Activated CD4-positive, alpha-beta memory T cell treated with anti-CD3 and anti-CD28 coated beads for 36 hours (primary cell): Measurements from ENCODE around the gene SLC41A1. TPM values are rescaled to one million over a fixed set of nuclear protein-coding genes. Genes with fewer than 3 reads are reported as not detected.
A peak's percentile ranks its signal among the peaks of the same experiment; 100 is the strongest.

Experiments used
- CTCF ChIA-PET: fragments of 350-600 bp; sonication (Branson Sonifier 250); formaldehyde crosslinking; loops from one replicate; lab custom pipeline; 2021; ENCODE audit warnings: antibody characterized with exemption, inconsistent platforms; lab: Charles Lee
- POLR2A ChIA-PET: fragments of 350-600 bp; sonication (Branson Sonifier 250); formaldehyde crosslinking; loops from one replicate; lab custom pipeline; 2021; ENCODE audit warnings: antibody characterized with exemption; lab: Charles Lee
- DNase-seq: peaks from one replicate; pipeline ENCODE4 v3.0.0-alpha.2; 2020
- H3K27ac Mint-ChIP-seq: one replicate; pipeline ENCODE4 v1.8.0; 2021; ENCODE audit warnings: mixed read lengths
- H3K27me3 Mint-ChIP-seq: one replicate; pipeline ENCODE4 v1.8.0; 2021; ENCODE audit warnings: mixed read lengths
- H3K36me3 Mint-ChIP-seq: one replicate; pipeline ENCODE4 v1.8.0; 2021; ENCODE audit warnings: mixed read lengths
- H3K4me1 Mint-ChIP-seq: one replicate; pipeline ENCODE4 v1.8.0; 2021; ENCODE audit warnings: low read depth, mixed read lengths
- H3K4me3 Mint-ChIP-seq: one replicate; pipeline ENCODE4 v1.8.0; 2021; ENCODE audit warnings: mild to moderate bottlenecking, mixed read lengths
- H3K9me3 Mint-ChIP-seq: one replicate; pipeline ENCODE4 v1.8.0; 2021; ENCODE audit warnings: mixed read lengths
- intact Hi-C: fragments of 100-400 bp; cut with micrococcal nuclease; formaldehyde crosslinking; loops from one replicate; pipeline ENCODE4 v1.15.1; 2023
- total RNA-seq, 2 experiments: library from RNA; stranded (reverse); gene quantifications; one replicate each; pipeline ENCODE4 v1.2.3, GENCODE V29; 2021

SLC41A1 gene
- total RNA-seq, 2 experiments from 2014 or later = 34.9 to 35.0 TPM

GRCh38 chr1:205785446-205785845 is 27.6 kb downstream of the SLC41A1 start:
- H3K4me1 Mint-ChIP-seq = peaks cover 9% of the 10 kb centered on the region
- H3K4me3 Mint-ChIP-seq = no peak overlapping the region
- H3K36me3 Mint-ChIP-seq = peaks cover 2% of the 10 kb centered on the region
- ChIA-PET POLR2A (no interaction called here), CTCF (interaction anchor here (1.6 to 13.1 kb wide), 2 partner anchors 74 to 193 kb away, joined by 5 to 230 read pairs; no protein-coding TSS in a partner anchor)
- H3K9me3 Mint-ChIP-seq = no peaks in the 10 kb centered on the region
- intact Hi-C loops = no loop called here
- no peak for DNase-seq
- H3K27ac Mint-ChIP-seq = no peak overlapping the region
- no peaks in the 10 kb centered on the region for H3K27me3 Mint-ChIP-seq

GRCh38 chr1:205783904-205784303 is 29.1 kb downstream of the SLC41A1 start:
- no peak overlapping the region for H3K27ac Mint-ChIP-seq
- DNase-seq = no peak
- no peaks in the 10 kb centered on the region for H3K9me3 Mint-ChIP-seq
- H3K4me3 Mint-ChIP-seq = no peak overlapping the region
- ChIA-PET CTCF (no interaction called here), POLR2A (no interaction called here)
- no peaks in the 10 kb centered on the region for H3K27me3 Mint-ChIP-seq
- peaks cover 9% of the 10 kb centered on the region for H3K4me1 Mint-ChIP-seq
- no peaks in the 10 kb centered on the region for H3K36me3 Mint-ChIP-seq
- intact Hi-C loops = no loop called here

DNA sequence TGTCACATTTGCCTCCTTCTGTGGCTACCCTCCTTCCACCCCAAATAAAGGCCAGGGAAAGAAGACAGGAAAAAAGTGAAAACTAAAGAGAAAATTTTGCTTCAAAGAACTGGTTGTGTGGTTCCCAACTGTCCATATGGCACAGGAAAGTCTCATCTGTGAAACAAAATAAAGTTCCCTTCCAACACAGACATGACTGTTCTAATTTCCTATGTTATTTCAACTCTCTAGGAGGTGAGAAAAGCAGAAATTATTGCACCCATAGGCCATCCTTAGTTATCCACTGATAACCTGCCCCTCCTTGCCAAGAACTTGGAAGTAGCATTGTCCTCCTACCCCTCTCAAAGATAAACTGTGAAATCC is 29.6 kb downstream of the SLC41A1 start:
- Mint-ChIP-seq H3K9me3 (no peaks in the 10 kb centered on the region), H3K27ac (no peak overlapping the region), H3K27me3 (no peaks in the 10 kb centered on the region), H3K4me3 (no peak overlapping the region), H3K4me1 (peaks cover 9% of the 10 kb centered on the region), H3K36me3 (no peaks in the 10 kb centered on the region)
- intact Hi-C loops = no loop called here
- CTCF ChIA-PET = interaction anchor here (2.0 kb wide), 1 partner anchor 124 kb away, joined by 8 read pairs; no protein-coding TSS in a partner anchor
- no peak for DNase-seq
- POLR2A ChIA-PET = no interaction called here

DNA sequence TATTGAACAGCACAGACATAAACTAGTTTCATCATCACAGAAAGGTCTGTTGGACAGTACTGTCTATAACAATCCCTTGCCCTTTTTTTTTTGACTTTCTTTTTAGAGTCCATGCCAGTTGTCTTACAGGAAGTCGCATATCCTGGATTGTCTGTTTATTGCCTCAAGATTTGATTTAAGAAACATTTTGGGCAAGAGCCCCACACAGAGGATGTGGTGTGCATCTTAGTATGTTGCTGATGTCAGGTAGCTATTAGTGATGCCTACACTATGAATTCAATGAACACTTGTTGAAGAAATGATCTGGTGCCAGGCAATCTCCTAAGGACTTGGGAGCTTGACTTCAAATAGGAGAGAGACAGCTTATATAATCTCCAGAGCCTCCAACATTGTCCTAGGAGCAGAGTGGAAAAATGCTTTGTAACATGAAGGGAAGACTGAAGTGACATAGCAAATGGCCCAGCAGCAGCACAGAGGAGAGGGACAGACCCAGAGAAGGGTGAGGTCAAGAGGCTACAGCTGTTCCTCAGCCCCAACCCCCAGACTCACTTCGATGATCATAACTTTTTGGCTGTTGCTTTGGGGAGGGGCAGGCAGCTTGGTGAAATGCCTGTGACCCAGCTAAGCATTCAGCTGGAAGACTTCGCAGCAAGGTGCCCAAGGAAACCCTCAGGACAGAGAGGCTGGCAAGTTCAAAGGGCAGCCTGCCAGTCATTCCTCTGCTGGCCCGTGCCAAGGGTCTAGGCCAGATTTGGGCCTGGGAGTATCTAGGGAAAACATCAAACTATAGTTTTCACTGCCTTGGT is 30.2 kb downstream of the SLC41A1 start:
- POLR2A ChIA-PET = interaction anchor here (1.2 kb wide), 1 partner anchor 22 kb away, joined by 4 read pairs; no protein-coding TSS in a partner anchor

GRCh38 chr1:205780335-205780734 is 32.7 kb downstream of the SLC41A1 start:
- Mint-ChIP-seq H3K4me3 (no peak overlapping the region), H3K27ac (no peak overlapping the region), H3K27me3 (no peaks in the 10 kb centered on the region), H3K36me3 (no peaks in the 10 kb centered on the region), H3K9me3 (no peaks in the 10 kb centered on the region), H3K4me1 (peaks cover 21% of the 10 kb centered on the region)
- ChIA-PET POLR2A (no interaction called here), CTCF (interaction anchor here (1.0 kb wide), 1 partner anchor 188 kb away, joined by 4 read pairs; no protein-coding TSS in a partner anchor)
- DNase-seq = no peak
- intact Hi-C loops = no loop called here

More for the DNA sequence above, 30.2 kb downstream of the SLC41A1 start:
- no peak overlapping the region for H3K4me3 Mint-ChIP-seq
- intact Hi-C loops = loop anchor here (1.0 kb wide), 1 partner anchor 72 kb away; no protein-coding TSS in a partner anchor
- peaks cover 9% of the 10 kb centered on the region for H3K4me1 Mint-ChIP-seq
- H3K27me3 Mint-ChIP-seq = no peaks in the 10 kb centered on the region
- no peaks in the 10 kb centered on the region for H3K36me3 Mint-ChIP-seq
- H3K27ac Mint-ChIP-seq = no peak overlapping the region
- CTCF ChIA-PET = interaction anchor here (0.9 to 2.0 kb wide), 6 partner anchors 9 to 195 kb away, joined by 3 to 10 read pairs (median 4); no protein-coding TSS in a partner anchor
- H3K9me3 Mint-ChIP-seq = no peaks in the 10 kb centered on the region
- DNase-seq = no peak

- H3K27me3 Mint-ChIP-seq = no peaks in the 10 kb centered on the region
- DNase-seq = no peak
- no peaks in the 10 kb centered on the region for H3K9me3 Mint-ChIP-seq
- no peaks in the 10 kb centered on the region for H3K36me3 Mint-ChIP-seq
- H3K4me3 Mint-ChIP-seq = no peak overlapping the region
- intact Hi-C loops = loop anchor here (10.0 kb wide), 2 partner anchors 463 to 653 kb away; partner anchors contain the start of gene RBBP5
- POLR2A ChIA-PET = no interaction called here
- peaks cover 36% of the 10 kb centered on the region for H3K4me1 Mint-ChIP-seq
- no peak overlapping the region for H3K27ac Mint-ChIP-seq
- CTCF ChIA-PET = interaction anchor here (1.6 kb wide), 1 partner anchor 199 kb away, joined by 3 read pairs; no protein-coding TSS in a partner anchor
These were observed 35.0 kb downstream of the SLC41A1 start for GRCh38 chr1:205777994-205778393.

- peak overlapping the region; percentile 84 for H3K4me3 Mint-ChIP-seq
- POLR2A ChIA-PET = interaction anchor here (1.5 to 2.8 kb wide), 2 partner anchors 11 to 27 kb away, joined by 3 to 25 read pairs; partner anchors contain the start of gene NUCKS1
- H3K27ac Mint-ChIP-seq = peak overlapping the region; percentile 94
- CTCF ChIA-PET = interaction anchor here (0.8 to 1.2 kb wide), 2 partner anchors 118 to 202 kb away, joined by 4 to 5 read pairs; no protein-coding TSS in a partner anchor
- H3K9me3 Mint-ChIP-seq = no peaks in the 10 kb centered on the region
- H3K27me3 Mint-ChIP-seq = no peaks in the 10 kb centered on the region
- DNase-seq = no peak
- intact Hi-C loops = loop anchor here (1.0 to 10.0 kb wide), 6 partner anchors 25 to 651 kb away; partner anchors contain the start of genes NUCKS1, RBBP5 and SLC41A1
- peaks cover 48% of the 10 kb centered on the region for H3K4me1 Mint-ChIP-seq
- H3K36me3 Mint-ChIP-seq = peaks cover 4% of the 10 kb centered on the region
These were observed 37.3 kb downstream of the SLC41A1 start for GRCh38 chr1:205775717-205776056.

- intact Hi-C loops = loop anchor here (1.0 to 10.0 kb wide), 6 partner anchors 25 to 650 kb away; partner anchors contain the start of genes NUCKS1, RBBP5 and SLC41A1
- Mint-ChIP-seq H3K36me3 (peaks cover 9% of the 10 kb centered on the region), H3K4me3 (peak within 1 kb of the TSS; percentile 84), H3K27me3 (no peaks in the 10 kb centered on the region), H3K27ac (peak within 1 kb of the TSS; percentile 94), H3K9me3 (no peaks in the 10 kb centered on the region), H3K4me1 (peaks cover 52% of the 10 kb centered on the region)
- ChIA-PET POLR2A (interaction anchor here (0.9 to 2.8 kb wide), 4 partner anchors 11 to 28 kb away, joined by 3 to 25 read pairs (median 3); partner anchors contain the start of gene NUCKS1), CTCF (interaction anchor here (1.2 to 3.3 kb wide), 3 partner anchors 64 to 202 kb away, joined by 5 to 16 read pairs (median 7); no protein-coding TSS in a partner anchor)
- peak; percentile 91 for DNase-seq
These were observed 37.8 kb downstream of the SLC41A1 start, which contains the start of gene RAB29 for GRCh38 chr1:205775015-205775716. Gene RAB29 (minus strand): TSS chr1:205775482. CDS start chr1:205774956, 526 bp downstream.

DNA sequence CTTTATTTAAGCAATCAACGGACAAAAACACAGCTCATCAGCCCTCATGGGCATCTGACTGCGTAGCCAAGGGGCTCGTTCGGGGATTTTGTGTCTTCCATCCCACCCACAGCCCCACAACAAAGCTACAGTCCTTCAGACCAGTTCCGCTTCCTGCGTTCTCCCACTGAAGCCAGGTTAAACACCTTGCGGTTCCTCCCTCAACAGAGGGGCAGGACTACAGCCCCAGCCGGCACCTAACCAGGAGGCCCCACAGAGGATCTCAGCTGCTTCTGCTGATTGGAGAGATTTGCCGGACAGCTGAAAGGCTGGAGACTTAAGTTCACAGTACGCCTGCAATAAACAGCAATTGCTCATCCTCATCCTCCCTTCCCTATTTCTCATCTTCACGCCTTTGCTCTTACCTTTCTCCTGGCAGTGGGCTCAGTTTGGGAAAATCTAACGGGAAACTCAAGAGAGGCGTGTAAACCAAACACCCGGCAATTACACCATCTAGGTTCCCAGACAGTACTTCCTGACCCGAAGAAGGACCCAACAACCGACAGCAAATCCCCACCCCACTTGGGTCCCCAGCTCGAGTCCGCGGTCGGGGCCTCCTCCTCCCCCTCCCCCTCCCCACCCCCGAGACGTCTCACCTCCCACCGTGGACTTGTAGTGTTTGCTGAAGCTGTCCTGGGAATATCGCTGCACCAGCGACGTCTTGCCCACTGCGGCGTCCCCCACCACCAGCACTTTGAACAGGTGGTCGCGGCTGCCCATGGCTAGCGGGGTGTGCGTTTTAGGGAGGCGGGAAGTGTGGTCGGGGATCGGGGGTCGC is 38.6 kb downstream of the SLC41A1 start:
- ChIA-PET POLR2A (interaction anchor here (0.6 to 2.8 kb wide), 7 partner anchors 20 to 142 kb away, joined by 3 to 25 read pairs (median 3); partner anchors contain the start of gene NUCKS1), CTCF (interaction anchor here (0.9 to 3.3 kb wide), 6 partner anchors 10 to 203 kb away, joined by 3 to 16 read pairs (median 4); no protein-coding TSS in a partner anchor)
- intact Hi-C loops = loop anchor here (1.0 to 10.0 kb wide), 6 partner anchors 24 to 650 kb away; partner anchors contain the start of genes NUCKS1, RBBP5 and SLC41A1
- DNase-seq = peak; percentile 58
- Mint-ChIP-seq H3K9me3 (no peaks in the 10 kb centered on the region), H3K4me1 (peaks cover 52% of the 10 kb centered on the region), H3K36me3 (peaks cover 17% of the 10 kb centered on the region), H3K4me3 (peak overlapping the region; percentile 84), H3K27ac (peak overlapping the region; percentile 94), H3K27me3 (no peaks in the 10 kb centered on the region)

DNA sequence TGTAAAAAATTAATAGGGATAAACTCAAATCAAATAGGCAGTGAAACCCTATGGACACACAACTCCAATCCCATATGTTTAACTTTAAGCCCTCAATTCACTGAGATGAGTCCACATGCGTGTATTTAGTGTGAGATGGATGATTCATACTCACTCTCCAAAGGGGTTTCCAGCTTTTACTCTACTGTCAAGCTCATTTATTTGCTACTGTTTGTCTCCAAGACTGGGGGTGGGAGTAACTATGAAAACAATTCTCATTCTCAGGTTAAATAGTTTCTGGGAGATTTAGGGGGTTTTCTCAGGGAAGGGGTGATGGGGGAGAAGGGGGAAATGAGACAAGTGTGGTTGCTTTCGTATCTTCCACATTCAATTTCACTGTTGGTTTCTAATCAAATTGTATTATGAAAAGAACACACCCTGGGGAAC is 40.4 kb downstream of the SLC41A1 start:
- peak; percentile 21 for DNase-seq
- peaks cover 23% of the 10 kb centered on the region for H3K36me3 Mint-ChIP-seq
- intact Hi-C loops = loop anchor here (1.0 to 10.0 kb wide), 5 partner anchors 8 to 648 kb away; partner anchors contain the start of gene RBBP5

More for the DNA sequence above, 40.4 kb downstream of the SLC41A1 start:
- ChIA-PET CTCF (interaction anchor here (0.7 to 3.3 kb wide), 6 partner anchors 19 to 205 kb away, joined by 3 to 16 read pairs (median 4); no protein-coding TSS in a partner anchor), POLR2A (interaction anchor here (1.0 to 1.4 kb wide), 5 partner anchors 9 to 142 kb away, joined by 3 to 16 read pairs (median 4); partner anchors contain the start of gene NUCKS1)
- Mint-ChIP-seq H3K4me3 (peak overlapping the region; percentile 19), H3K27ac (no peak overlapping the region), H3K27me3 (no peaks in the 10 kb centered on the region), H3K4me1 (peaks cover 54% of the 10 kb centered on the region), H3K9me3 (no peaks in the 10 kb centered on the region)
